Measurements from ENCODE around the gene IPO4. TPM values are rescaled to one million over a fixed set of nuclear protein-coding genes. Genes with fewer than 3 reads are reported as not detected.

Gene IPO4
- total and polyA plus RNA-seq, 2 of the 13 experiments (the other 11 are each of a cell fraction or from before 2014, with no cell fraction given), result 39.0 to 179 TPM

GRCh38 chr14:24232645-24233537 is 44.3 kb upstream of the IPO4 start, which contains the start of gene GMPR2 (continued):
- TF ChIP-seq ZNF367 (CRISPR knock-in tag; IDR thresholded peaks at IDR 0.05; ENCODE audit: borderline replicate concordance) (0 out of 2 replicates have a peak, but pooled peaks have one; percentile 52), TRIM22 (IDR thresholded peaks at IDR 0.05) (no peak), KIAA2018 (CRISPR knock-in tag; IDR thresholded peaks at IDR 0.05; ENCODE audit: borderline replicate concordance) (0 out of 2 replicates have a peak, but pooled peaks have one; percentile 32), ZNF333 (CRISPR knock-in tag; IDR thresholded peaks at IDR 0.05; ENCODE audit: borderline replicate concordance) (peak; percentile 98), ZNF747 (CRISPR knock-in tag; IDR thresholded peaks at IDR 0.05; ENCODE audit: borderline replicate concordance) (no peak), SMYD3 (CRISPR knock-in tag; IDR thresholded peaks at IDR 0.05) (peak; percentile 92), CHD2 (IDR thresholded peaks at IDR 0.05; ENCODE audit: low read depth, low read length) (no peak), EEA1 (CRISPR knock-in tag; IDR thresholded peaks at IDR 0.05; ENCODE audit: borderline replicate concordance) (peak; percentile 33; the same call in 1 of the 2 replicates), ESRRA (CRISPR knock-in tag; IDR thresholded peaks at IDR 0.05; ENCODE audit: low read depth) (no peak; the same call in 1 of the 2 replicates), ZNF720 (CRISPR knock-in tag; IDR thresholded peaks at IDR 0.05) (no peak), TSC22D2 (CRISPR knock-in tag; IDR thresholded peaks at IDR 0.05; ENCODE audit: borderline replicate concordance) (peak; percentile 21), ZNF432 (CRISPR knock-in tag; IDR thresholded peaks at IDR 0.05; ENCODE audit: borderline replicate concordance) (peak; percentile 37; the same call in 1 of the 2 replicates), MAFG (CRISPR knock-in tag; IDR thresholded peaks at IDR 0.05) (no peak), SP140L (CRISPR knock-in tag; IDR thresholded peaks at IDR 0.05; ENCODE audit: borderline replicate concordance) (no peak; the same call in 1 of the 2 replicates), SMARCE1 (IDR thresholded peaks at IDR 0.05; ENCODE audit: borderline replicate concordance) (no peak), ZNF260 (CRISPR knock-in tag; IDR thresholded peaks at IDR 0.05; ENCODE audit: borderline replicate concordance, low read depth) (no peak), PITX1 (CRISPR knock-in tag; IDR thresholded peaks at IDR 0.05) (peak; percentile 86), TMF1 (CRISPR knock-in tag; IDR thresholded peaks at IDR 0.05; ENCODE audit: low read depth) (no peak; the same call in 1 of the 2 replicates), ZNF790 (CRISPR knock-in tag; IDR thresholded peaks at IDR 0.05; ENCODE audit: borderline replicate concordance) (peak; percentile 72; the same call in 1 of the 2 replicates), ZBTB8A (CRISPR knock-in tag; IDR thresholded peaks at IDR 0.05; ENCODE audit: borderline replicate concordance, low read depth) (0 out of 2 replicates have a peak, but pooled peaks have one; percentile 65)

Measured in HepG2 (cell line).